Measurements from ENCODE around the gene PALD1. TPM values are rescaled to one million over a fixed set of nuclear protein-coding genes. Genes with fewer than 3 reads are reported as not detected.

PALD1 gene
- total RNA-seq, 4 donors from 2014 or later = 10.7 to 28.2 (median 14.0) TPM

DNA sequence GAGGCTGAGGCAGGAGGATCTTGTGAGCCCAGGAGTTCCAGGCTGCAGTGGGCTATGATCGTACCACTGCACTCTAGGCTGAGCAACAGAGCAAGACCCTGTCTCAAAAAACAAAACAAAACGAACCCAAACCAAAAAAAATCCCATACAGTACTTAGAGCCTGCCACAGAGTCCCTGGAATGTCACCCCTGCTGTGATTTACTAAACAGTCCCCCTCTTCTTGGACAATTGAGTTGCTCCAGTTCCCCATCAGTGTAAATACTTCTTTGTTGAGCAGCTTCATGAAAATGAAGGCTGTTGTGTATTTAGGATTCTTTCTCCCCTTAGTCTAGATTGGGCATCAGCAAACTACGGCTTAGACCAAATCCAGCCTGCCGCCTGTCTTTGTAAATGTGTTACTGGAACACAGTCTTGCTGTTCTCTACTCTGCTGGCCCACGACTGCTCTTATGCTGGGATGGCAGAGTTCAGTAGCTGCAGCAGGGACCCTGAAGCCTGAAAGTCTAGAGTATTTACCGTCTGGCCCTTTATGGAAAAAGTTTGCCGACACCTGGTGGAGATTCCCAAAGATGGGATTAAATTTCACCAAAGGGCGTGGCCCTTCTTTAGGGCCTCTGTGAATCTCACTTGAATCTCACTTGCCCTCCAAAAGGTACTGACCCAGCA, 57.8 kb downstream of the PALD1 start:
- intact Hi-C loops (cut with DNase I) = no loop called here
- Histone ChIP-seq H3K4me1 (no peaks in the 10 kb centered on the region), H3K27me3 (no peaks in the 10 kb centered on the region), H3K27ac (no peak overlapping the region), H3K4me3 (replicated peaks in 1 of 3) (no peak overlapping the region), H3K9me3 (no peaks in the 10 kb centered on the region), H3K36me3 (no peaks in the 10 kb centered on the region)
- WGBS, 2 donors = 78 to 79% methylated on average over 8 of the region's 8 CpGs
- no peak for DNase-seq
- no peak for TF ChIP-seq POLR2A (IDR thresholded peaks at IDR 0.05)

DNA sequence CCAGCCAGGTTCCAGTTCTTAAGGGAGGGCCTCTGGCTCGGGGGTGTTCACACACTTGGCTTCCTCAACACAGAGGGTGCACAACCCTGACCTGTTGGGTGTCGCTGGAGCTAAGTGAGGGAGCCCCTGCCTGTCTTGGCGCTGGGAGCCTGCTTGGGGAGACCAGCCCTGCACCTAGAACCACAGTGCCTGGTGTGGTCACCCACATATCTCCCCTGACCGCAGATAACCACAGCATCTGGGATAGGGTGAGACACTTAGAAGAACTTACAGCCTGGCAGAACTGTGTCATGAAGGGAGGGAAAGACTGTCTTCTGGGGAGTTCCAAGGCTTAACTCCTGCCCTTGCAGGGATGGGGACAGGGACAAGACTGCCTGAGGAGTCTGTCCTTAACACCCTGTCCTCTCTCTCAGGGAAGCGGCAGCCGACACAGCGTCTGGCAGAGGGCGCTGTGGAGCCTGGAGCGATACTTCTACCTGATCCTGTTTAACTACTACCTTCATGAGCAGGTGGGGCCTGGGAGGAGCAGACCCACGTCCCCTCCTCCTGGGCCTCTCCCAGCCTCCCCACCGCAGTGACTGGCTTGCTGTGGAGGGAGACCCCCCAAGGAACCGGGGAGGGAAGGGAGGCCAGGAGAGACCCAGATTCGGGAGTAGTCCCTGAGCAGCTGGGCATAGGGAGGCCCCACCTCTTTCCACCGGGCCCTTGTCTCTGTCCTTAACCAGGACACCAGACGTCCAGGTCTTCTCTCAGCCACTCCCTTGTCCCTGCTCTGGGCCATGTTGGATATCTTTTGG, 59.0 kb downstream of the PALD1 start:
- 56 to 57% methylated on average over 8 to 9 of the region's 15 CpGs for WGBS, 2 donors
- intact Hi-C loops (cut with DNase I) = no loop called here
- H3K36me3 ChIP-seq = no peaks in the 10 kb centered on the region

DNA sequence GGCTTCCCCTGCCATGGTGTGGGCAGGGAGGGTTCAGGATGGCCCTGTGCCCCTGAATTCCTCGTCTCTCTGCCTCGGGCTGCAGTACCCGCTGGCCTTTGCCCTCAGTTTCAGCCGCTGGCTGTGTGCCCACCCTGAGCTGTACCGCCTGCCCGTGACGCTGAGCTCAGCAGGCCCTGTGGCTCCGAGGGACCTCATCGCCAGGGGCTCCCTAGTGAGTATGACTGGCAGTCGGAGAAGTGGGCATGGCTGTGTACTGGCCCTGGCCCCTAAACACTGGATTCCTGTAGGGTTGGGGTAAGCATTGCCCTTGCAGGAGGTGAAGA, 59.6 kb downstream of the PALD1 start:
- 68 to 83% methylated on average over 7 to 10 of the region's 10 CpGs for WGBS, 2 donors
- TF ChIP-seq, protein P1, sequence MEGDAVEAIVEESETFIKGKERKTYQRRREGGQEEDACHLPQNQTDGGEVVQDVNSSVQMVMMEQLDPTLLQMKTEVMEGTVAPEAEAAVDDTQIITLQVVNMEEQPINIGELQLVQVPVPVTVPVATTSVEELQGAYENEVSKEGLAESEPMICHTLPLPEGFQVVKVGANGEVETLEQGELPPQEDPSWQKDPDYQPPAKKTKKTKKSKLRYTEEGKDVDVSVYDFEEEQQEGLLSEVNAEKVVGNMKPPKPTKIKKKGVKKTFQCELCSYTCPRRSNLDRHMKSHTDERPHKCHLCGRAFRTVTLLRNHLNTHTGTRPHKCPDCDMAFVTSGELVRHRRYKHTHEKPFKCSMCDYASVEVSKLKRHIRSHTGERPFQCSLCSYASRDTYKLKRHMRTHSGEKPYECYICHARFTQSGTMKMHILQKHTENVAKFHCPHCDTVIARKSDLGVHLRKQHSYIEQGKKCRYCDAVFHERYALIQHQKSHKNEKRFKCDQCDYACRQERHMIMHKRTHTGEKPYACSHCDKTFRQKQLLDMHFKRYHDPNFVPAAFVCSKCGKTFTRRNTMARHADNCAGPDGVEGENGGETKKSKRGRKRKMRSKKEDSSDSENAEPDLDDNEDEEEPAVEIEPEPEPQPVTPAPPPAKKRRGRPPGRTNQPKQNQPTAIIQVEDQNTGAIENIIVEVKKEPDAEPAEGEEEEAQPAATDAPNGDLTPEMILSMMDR (IDR thresholded peaks at IDR 0.05) = no peak
- TF ChIP-seq POLR2A (IDR thresholded peaks at IDR 0.05) = no peak
- no peaks in the 10 kb centered on the region for H3K27me3 ChIP-seq
- no peak overlapping the region for H3K4me3 ChIP-seq (replicated peaks in 1 of 3)
- H3K9me3 ChIP-seq = no peaks in the 10 kb centered on the region
- no peak for DNase-seq
- no peaks in the 10 kb centered on the region for H3K4me1 ChIP-seq
- no peaks in the 10 kb centered on the region for H3K36me3 ChIP-seq
- no peak overlapping the region for H3K27ac ChIP-seq
- intact Hi-C loops (cut with DNase I) = no loop called here

More for the DNA sequence above, 59.0 kb downstream of the PALD1 start:
- DNase-seq = peak in 1 of 2 donors; percentile 28
- Histone ChIP-seq H3K4me3 (replicated peaks in 1 of 3) (no peak overlapping the region), H3K4me1 (no peaks in the 10 kb centered on the region), H3K27ac (no peak overlapping the region), H3K9me3 (no peaks in the 10 kb centered on the region), H3K27me3 (no peaks in the 10 kb centered on the region)
- TF ChIP-seq POLR2A (IDR thresholded peaks at IDR 0.05) = no peak
- TF ChIP-seq, protein P1 (IDR thresholded peaks at IDR 0.05) = peak in 1 of 6 experiments; percentile 39

DNA sequence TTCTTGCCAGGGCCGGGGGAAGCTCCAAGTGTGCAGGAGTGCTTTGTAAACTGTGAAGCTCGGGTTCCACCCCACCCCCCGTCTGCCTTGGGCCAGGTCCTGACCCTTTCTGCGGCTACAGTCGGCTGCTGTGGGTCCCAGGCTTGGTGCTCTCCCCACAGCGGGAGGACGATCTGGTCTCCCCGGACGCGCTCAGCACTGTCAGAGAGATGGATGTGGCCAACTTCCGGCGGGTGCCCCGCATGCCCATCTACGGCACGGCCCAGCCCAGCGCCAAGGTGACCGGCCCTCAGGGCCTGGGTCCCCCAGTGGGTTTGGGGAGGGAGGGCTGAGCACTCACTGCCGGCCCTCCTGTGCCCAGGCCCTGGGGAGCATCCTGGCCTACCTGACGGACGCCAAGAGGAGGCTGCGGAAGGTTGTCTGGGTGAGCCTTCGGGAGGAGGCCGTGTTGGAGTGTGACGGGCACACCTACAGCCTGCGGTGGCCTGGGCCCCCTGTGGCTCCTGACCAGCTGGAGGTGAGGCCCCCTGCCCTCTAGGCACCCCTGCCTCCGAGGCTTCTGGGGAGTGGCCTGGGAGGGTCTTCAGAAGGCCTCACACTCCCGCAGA, 60.3 kb downstream of the PALD1 start:
- 91 to 97% methylated on average over 7 to 13 of the region's 27 CpGs for WGBS, 2 donors
- no peaks in the 10 kb centered on the region for H3K36me3 ChIP-seq
- intact Hi-C loops (cut with DNase I) = no loop called here
- TF ChIP-seq, protein P1 (IDR thresholded peaks at IDR 0.05) = no peak
- no peak for TF ChIP-seq POLR2A (IDR thresholded peaks at IDR 0.05)
- DNase-seq = no peak
- H3K27ac ChIP-seq = no peak overlapping the region
- no peaks in the 10 kb centered on the region for H3K27me3 ChIP-seq
- H3K4me3 ChIP-seq (replicated peaks in 1 of 3) = no peak overlapping the region
- H3K9me3 ChIP-seq = no peaks in the 10 kb centered on the region
- no peaks in the 10 kb centered on the region for H3K4me1 ChIP-seq

DNA sequence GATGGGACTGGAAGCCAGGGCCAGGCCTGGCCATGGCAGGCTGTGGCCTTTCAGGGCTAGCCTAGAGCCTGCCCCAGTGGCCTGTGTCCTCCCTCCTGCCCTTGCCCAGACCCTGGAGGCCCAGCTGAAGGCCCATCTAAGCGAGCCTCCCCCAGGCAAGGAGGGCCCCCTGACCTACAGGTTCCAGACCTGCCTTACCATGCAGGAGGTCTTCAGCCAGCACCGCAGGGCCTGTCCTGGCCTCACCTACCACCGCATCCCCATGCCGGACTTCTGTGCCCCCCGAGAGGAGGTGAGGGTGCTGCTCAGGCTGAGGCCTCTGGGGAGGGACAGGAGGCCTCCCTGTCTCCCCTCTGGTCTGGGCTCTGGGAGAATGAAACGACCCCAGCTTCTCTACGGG, 60.9 kb downstream of the PALD1 start:
- H3K27ac ChIP-seq = no peak overlapping the region
- no peaks in the 10 kb centered on the region for H3K4me1 ChIP-seq
- DNase-seq = no peak
- H3K4me3 ChIP-seq (replicated peaks in 1 of 3) = no peak overlapping the region
- no peak for TF ChIP-seq POLR2A (IDR thresholded peaks at IDR 0.05)
- TF ChIP-seq, protein P1 (IDR thresholded peaks at IDR 0.05) = no peak
- no peaks in the 10 kb centered on the region for H3K36me3 ChIP-seq
- no peaks in the 10 kb centered on the region for H3K9me3 ChIP-seq
- 85 to 88% methylated on average over 4 to 7 of the region's 7 CpGs for WGBS, 2 donors
- intact Hi-C loops (cut with DNase I) = no loop called here
- no peaks in the 10 kb centered on the region for H3K27me3 ChIP-seq

Data from thyroid gland (tissue), 4 donors.